ENCODE measurements around the gene HSPB3.
A peak's percentile ranks its signal among the peaks of the same experiment; 100 is the strongest.
"Not testable (repeated sequence)": the region's sequence is repeated elsewhere in the genome, so short reads cannot be mapped to it uniquely, and the experiment has no call there.

The HSPB3 gene

DNA sequence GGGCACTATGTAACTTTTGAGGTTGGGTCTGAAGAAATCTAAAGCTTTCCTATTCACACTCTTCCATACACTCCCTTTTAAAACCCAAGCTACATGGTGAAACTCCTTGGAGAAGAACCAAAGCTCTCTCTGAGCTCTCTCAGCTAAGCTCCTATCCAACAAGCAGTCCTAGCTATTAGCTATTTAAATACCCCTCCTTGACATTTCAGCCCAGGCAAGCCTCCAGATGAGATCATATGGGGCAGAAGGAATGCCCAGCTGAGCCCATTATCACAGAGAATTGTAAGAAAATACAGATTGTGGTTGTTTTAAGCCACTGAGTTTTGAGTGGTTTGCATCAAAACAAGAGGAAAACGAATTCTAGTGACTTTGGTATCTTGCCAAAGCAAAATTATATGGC, 15.2 kb downstream of the HSPB3 start:
- H3K4me3 Mint-ChIP-seq, result peak overlapping the region in 1 of 3 experiments; percentile 34
- TF ChIP-seq, protein P1, sequence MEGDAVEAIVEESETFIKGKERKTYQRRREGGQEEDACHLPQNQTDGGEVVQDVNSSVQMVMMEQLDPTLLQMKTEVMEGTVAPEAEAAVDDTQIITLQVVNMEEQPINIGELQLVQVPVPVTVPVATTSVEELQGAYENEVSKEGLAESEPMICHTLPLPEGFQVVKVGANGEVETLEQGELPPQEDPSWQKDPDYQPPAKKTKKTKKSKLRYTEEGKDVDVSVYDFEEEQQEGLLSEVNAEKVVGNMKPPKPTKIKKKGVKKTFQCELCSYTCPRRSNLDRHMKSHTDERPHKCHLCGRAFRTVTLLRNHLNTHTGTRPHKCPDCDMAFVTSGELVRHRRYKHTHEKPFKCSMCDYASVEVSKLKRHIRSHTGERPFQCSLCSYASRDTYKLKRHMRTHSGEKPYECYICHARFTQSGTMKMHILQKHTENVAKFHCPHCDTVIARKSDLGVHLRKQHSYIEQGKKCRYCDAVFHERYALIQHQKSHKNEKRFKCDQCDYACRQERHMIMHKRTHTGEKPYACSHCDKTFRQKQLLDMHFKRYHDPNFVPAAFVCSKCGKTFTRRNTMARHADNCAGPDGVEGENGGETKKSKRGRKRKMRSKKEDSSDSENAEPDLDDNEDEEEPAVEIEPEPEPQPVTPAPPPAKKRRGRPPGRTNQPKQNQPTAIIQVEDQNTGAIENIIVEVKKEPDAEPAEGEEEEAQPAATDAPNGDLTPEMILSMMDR (IDR thresholded peaks at IDR 0.05; ENCODE audit: unreplicated experiment in 3 of 3), result no peak
- peaks cover 5% of the 10 kb centered on the region for H3K9me3 Mint-ChIP-seq
- H3K27me3 Mint-ChIP-seq (ENCODE audit: low read depth), result peaks cover 4% of the 10 kb centered on the region
- no peaks in the 10 kb centered on the region for H3K36me3 Mint-ChIP-seq (ENCODE audit: low read depth)
- H3K27ac Mint-ChIP-seq, result peak overlapping the region; percentile 26 to 74 (median 37)
- H3K4me1 Mint-ChIP-seq, result peaks cover 37% of the 10 kb centered on the region

GRCh38 chr5:54471398-54471797, 15.9 kb downstream of the HSPB3 start:
- H3K36me3 Mint-ChIP-seq (ENCODE audit: low read depth), result no peaks in the 10 kb centered on the region
- peaks cover 4% of the 10 kb centered on the region for H3K27me3 Mint-ChIP-seq (ENCODE audit: low read depth)
- no peak overlapping the region for H3K4me3 Mint-ChIP-seq
- no peak overlapping the region for H3K27ac Mint-ChIP-seq
- H3K4me1 Mint-ChIP-seq, result peaks cover 41% of the 10 kb centered on the region
- TF ChIP-seq, protein P1 (IDR thresholded peaks at IDR 0.05; ENCODE audit: unreplicated experiment in 3 of 3), result no peak
- peaks cover 3% of the 10 kb centered on the region for H3K9me3 Mint-ChIP-seq

DNA sequence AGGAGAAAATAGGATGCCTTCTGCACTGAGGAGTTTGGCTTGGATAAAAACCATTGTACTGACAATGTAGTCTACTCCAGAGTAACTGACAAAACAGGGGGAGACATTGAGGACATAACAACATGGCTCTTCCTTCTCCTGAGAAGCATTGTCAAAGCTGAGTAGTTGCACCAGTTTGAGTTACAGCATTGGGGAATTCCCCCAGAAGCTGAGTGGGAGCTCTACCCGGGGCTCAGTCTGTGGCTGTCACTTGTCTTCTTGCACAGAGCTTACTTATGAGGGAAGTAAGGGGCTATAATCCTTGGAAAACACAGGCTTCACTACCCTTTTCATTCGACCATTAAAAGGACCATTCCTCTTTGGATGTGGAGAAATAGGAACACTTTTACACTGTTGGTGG, 21.2 kb downstream of the HSPB3 start:
- Mint-ChIP-seq H3K4me3 (no peak overlapping the region), H3K9me3 (no peaks in the 10 kb centered on the region), H3K36me3 (ENCODE audit: low read depth) (no peaks in the 10 kb centered on the region), H3K27me3 (ENCODE audit: low read depth) (peaks cover 7% of the 10 kb centered on the region), H3K4me1 (peaks cover 23% of the 10 kb centered on the region), H3K27ac (no peak overlapping the region)
- TF ChIP-seq, protein P1 (IDR thresholded peaks at IDR 0.05; ENCODE audit: unreplicated experiment in 3 of 3), result no peak

DNA sequence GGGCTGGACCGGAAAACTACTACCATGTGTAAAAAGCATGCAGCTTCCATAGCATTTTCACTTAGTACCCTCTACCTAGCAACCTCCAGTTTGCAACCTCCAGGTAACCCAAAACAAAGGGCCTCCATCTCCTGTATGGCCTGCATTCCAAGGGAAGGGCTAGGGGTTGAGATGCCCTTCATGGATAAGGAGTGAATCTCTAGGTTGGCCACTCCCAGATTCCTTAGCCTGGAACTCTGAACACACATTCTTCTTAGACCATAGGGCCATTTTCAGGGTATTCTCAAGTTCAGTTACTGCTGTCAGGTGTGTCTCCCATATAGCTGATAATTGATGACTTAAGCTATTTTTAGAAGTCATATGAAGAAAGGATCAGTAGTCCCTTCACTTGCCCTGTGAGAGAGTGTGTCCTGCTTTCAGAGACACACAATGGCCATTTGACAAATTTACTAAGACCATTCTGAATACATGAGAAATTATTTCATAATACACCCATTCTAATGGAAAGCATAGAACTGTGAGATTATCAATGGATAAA, 22.5 kb downstream of the HSPB3 start:
- TF ChIP-seq, protein P1 (IDR thresholded peaks at IDR 0.05; ENCODE audit: unreplicated experiment in 3 of 3), result no peak
- no peaks in the 10 kb centered on the region for H3K9me3 Mint-ChIP-seq

DNA sequence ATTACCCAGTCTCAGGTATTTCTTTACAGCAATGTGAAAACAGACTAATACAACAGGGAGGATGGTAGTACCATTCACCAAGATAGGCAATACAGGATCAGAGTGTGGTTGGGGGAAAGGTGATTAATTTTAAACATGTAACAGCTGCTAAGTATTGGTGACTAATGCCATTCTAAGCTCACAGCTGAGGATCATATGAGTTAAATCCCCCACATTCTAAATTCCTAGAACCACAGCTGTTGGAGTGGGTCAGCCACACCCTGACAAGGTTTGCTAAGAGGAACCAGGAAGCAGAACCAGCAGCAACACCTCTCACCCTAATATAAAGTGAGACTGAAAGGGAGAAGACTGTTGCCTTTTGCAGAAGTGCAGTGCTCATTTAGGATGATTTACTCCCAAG, 24.8 kb downstream of the HSPB3 start:
- Mint-ChIP-seq H3K36me3 (ENCODE audit: low read depth) (no peaks in the 10 kb centered on the region), H3K9me3 (peaks cover 6% of the 10 kb centered on the region), H3K4me1 (peaks cover 15% of the 10 kb centered on the region), H3K4me3 (peak overlapping the region; percentile 54 to 96 (median 88)), H3K27ac (peak overlapping the region; percentile 44 to 84 (median 63)), H3K27me3 (ENCODE audit: low read depth) (peaks cover 3% of the 10 kb centered on the region)
- TF ChIP-seq, protein P1 (IDR thresholded peaks at IDR 0.05; ENCODE audit: unreplicated experiment in 3 of 3), result no peak

More for the DNA sequence above, 22.5 kb downstream of the HSPB3 start:
- Mint-ChIP-seq H3K27ac (no peak overlapping the region), H3K27me3 (ENCODE audit: low read depth) (peaks cover 7% of the 10 kb centered on the region), H3K36me3 (ENCODE audit: low read depth) (no peaks in the 10 kb centered on the region), H3K4me3 (no peak overlapping the region), H3K4me1 (peaks cover 15% of the 10 kb centered on the region)

DNA sequence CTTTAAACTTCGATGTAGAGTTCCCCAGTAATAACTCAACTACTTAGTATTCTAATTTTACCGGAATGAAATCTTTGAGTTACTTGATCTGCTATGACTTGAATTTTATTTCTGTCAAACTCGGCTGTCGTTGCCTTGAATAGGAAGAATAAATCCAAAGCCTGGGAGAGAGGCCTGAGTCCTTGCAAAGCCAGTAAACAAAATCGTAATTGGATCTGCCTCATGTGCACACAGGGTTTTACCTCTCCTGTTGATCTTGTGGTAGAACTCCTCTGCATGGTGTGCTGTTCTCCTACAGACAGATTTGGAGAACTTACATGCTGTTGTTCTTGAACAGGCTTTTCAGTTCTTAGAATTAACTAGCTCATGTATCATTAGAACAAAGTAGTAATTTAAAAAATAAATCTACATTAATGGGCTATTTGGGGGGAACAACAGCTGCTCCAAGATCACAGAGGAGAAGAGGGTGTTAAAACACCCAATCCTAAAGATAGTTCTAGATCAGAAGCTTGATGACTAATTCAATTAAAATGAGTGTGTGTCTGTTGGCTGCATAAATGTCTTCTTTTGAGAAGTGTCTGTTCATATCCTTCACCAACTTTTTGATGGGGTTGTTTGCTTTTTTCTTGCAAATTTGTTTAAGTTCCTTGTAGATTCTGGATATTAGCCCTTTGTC, 28.9 kb downstream of the HSPB3 start:
- no peaks in the 10 kb centered on the region for H3K36me3 Mint-ChIP-seq (ENCODE audit: low read depth)
- TF ChIP-seq, protein P1 (IDR thresholded peaks at IDR 0.05; ENCODE audit: unreplicated experiment in 3 of 3), result no peak
- peak overlapping the region in 2 of 3 experiments; percentile 75 to 96 for H3K4me3 Mint-ChIP-seq
- H3K9me3 Mint-ChIP-seq, result peaks cover 13% of the 10 kb centered on the region
- H3K27me3 Mint-ChIP-seq (ENCODE audit: low read depth), result peaks cover 3% of the 10 kb centered on the region
- H3K4me1 Mint-ChIP-seq, result peaks cover 9% of the 10 kb centered on the region
- H3K27ac Mint-ChIP-seq, result peak overlapping the region in 2 of 3 experiments; percentile 16 to 26

GRCh38 chr5:54485659-54486058, 30.2 kb downstream of the HSPB3 start:
- Mint-ChIP-seq H3K9me3 (peaks cover 13% of the 10 kb centered on the region), H3K4me3 (peak overlapping the region in 2 of 3 experiments; percentile 60 to 96)
- H3K27me3 Mint-ChIP-seq (ENCODE audit: low read depth); H3K4me1 Mint-ChIP-seq; H3K27ac Mint-ChIP-seq; H3K36me3 Mint-ChIP-seq (ENCODE audit: low read depth): not testable (repeated sequence)

- not testable (repeated sequence) for H3K27me3 Mint-ChIP-seq (ENCODE audit: low read depth); H3K9me3 Mint-ChIP-seq; H3K4me3 Mint-ChIP-seq; H3K36me3 Mint-ChIP-seq (ENCODE audit: low read depth); H3K27ac Mint-ChIP-seq
- H3K4me1 Mint-ChIP-seq, result peaks cover 16% of the 10 kb centered on the region
Measured at GRCh38 chr5:54489648-54489979, 34.1 kb downstream of the HSPB3 start.

Measured in nephron (organoid).